Activated naive CD8-positive, alpha-beta T cell treated with anti-CD3 and anti-CD28 coated beads, Interleukin-2, amount 50 U/mL, for 24 hours (primary cell): ENCODE data around the gene TMCC1.

Source experiments
- ATAC-seq: fragments of 150-1000 bp; cut with Tn5 transposase; one replicate; pipeline ENCODE4 v1.10.0; 2021
- DNase-seq: peaks from one replicate; pipeline ENCODE4 v3.0.0; 2021
- H3K27ac Mint-ChIP-seq: one replicate; pipeline ENCODE4 v1.8.0; 2021; ENCODE audit warnings: mild to moderate bottlenecking, mixed read lengths
- H3K27me3 Mint-ChIP-seq: one replicate; pipeline ENCODE4 v1.8.0; 2021; ENCODE audit warnings: mixed read lengths
- H3K36me3 Mint-ChIP-seq: one replicate; pipeline ENCODE4 v1.8.0; 2021; ENCODE audit warnings: low read depth, mixed read lengths
- H3K4me1 Mint-ChIP-seq: one replicate; pipeline ENCODE4 v1.8.0; 2021; ENCODE audit warnings: mixed read lengths
- H3K4me3 Mint-ChIP-seq: one replicate; pipeline ENCODE4 v1.8.0; 2021; ENCODE audit warnings: mild to moderate bottlenecking, moderate library complexity, mixed read lengths
- H3K9me3 Mint-ChIP-seq: one replicate; pipeline ENCODE4 v1.8.0; 2021; ENCODE audit warnings: mixed read lengths

Gene TMCC1

DNA sequence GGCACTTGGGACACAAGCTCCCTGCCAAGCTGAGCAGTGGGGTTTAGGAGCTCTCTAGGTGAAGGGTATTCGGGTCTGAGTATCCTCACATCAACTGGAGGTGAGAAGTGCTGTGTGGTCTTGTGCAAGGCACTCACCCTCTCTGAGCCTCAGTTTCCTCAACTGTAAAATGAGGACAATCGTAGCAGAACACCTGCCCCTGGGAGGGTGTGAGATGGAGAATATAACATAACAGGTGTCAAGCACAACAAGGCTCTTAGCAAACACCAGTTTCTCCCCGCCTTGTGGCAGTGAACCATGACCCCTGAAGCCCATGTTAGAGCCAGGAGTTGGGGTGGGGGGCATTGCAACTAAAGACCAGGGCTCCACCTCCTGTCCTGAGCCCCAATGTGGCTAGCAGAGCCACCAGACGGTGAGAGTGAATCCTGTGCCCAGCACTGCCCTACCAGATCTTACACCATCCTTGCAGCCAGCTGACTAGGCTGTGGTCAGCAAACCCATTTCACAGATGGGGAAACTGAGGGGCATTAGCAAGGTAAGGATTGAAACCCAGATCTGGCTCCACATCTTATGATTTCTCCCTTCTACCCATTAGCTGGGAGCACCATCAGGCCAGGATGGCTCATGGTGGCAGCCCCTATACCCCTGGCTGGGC, 284.4 kb downstream of the TMCC1 start:
- Mint-ChIP-seq H3K36me3 (no peaks in the 10 kb centered on the region), H3K4me3 (no peak overlapping the region), H3K4me1 (peaks cover 9% of the 10 kb centered on the region), H3K9me3 (no peaks in the 10 kb centered on the region), H3K27me3 (peaks cover 33% of the 10 kb centered on the region), H3K27ac (no peak overlapping the region)
- no peak for ATAC-seq
- no peak for DNase-seq

DNA sequence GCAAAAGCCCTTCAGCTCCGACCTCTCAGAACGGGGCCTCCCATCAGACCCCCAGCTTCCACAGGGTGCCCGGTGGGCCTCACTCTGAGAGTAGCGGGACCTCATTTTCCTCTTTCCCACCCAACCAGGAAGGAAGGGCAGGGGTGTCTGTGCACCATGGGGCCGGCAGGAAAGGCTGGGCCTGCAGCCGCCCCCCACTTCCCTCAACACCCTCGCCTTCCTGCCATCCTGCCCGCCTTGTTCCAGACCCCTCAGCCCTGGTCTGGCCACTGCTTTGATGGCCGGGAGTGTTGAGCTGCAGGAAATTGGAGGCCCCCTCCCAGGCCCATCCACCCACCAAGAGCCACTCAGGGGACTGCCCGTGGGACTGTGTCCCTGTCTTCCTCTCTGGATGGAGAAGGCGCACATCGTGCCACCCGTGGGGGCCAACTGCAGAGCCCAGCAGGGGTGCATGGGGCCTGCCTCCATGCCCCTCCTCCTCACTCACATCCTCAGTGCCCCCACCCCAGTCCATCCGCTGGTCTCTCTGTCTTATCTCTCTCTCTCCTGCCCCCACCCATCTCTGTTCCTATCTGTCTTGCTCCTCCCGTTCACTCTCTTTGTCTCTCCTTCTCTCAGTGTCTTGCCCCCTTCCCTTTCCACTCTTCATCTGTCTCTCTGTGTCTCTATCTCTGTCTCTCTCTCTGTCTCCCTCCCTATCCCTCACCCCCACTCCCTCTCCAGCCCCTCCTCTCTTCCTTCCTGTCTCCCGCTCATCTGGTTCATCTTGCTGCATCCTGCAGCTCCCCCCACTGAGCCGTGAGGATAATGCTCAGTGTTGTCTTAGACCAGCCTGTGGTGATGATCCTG, 285.2 kb downstream of the TMCC1 start:
- ATAC-seq (no peak), DNase-seq (no peak)
- H3K4me3 Mint-ChIP-seq = no peak overlapping the region
- H3K4me1 Mint-ChIP-seq = peaks cover 9% of the 10 kb centered on the region
- no peaks in the 10 kb centered on the region for H3K9me3 Mint-ChIP-seq
- H3K36me3 Mint-ChIP-seq = no peaks in the 10 kb centered on the region
- no peak overlapping the region for H3K27ac Mint-ChIP-seq
- H3K27me3 Mint-ChIP-seq = peaks cover 35% of the 10 kb centered on the region

GRCh38 chr3:129607391-129608068, 286.0 kb downstream of the TMCC1 start:
- Mint-ChIP-seq H3K36me3 (no peaks in the 10 kb centered on the region), H3K27ac (no peak overlapping the region), H3K9me3 (no peaks in the 10 kb centered on the region), H3K4me1 (peaks cover 9% of the 10 kb centered on the region), H3K27me3 (peaks cover 35% of the 10 kb centered on the region), H3K4me3 (peak overlapping the region; percentile 77)
- ATAC-seq (no peak), DNase-seq (no peak)

GRCh38 chr3:129606636-129607390, 286.7 kb downstream of the TMCC1 start, which contains the start of gene PLXND1:
Gene PLXND1, minus strand, starts transcription at chr3:129606676. Its CDS starts 37 bp downstream, at chr3:129606639.
- DNase-seq (peak; percentile 29), ATAC-seq (peak; percentile 37)
- Mint-ChIP-seq H3K9me3 (no peaks in the 10 kb centered on the region), H3K4me3 (peak within 1 kb of the TSS; percentile 84), H3K27me3 (peaks cover 38% of the 10 kb centered on the region), H3K4me1 (peaks cover 9% of the 10 kb centered on the region), H3K36me3 (no peaks in the 10 kb centered on the region), H3K27ac (peak within 1 kb of the TSS; percentile 72)

DNA sequence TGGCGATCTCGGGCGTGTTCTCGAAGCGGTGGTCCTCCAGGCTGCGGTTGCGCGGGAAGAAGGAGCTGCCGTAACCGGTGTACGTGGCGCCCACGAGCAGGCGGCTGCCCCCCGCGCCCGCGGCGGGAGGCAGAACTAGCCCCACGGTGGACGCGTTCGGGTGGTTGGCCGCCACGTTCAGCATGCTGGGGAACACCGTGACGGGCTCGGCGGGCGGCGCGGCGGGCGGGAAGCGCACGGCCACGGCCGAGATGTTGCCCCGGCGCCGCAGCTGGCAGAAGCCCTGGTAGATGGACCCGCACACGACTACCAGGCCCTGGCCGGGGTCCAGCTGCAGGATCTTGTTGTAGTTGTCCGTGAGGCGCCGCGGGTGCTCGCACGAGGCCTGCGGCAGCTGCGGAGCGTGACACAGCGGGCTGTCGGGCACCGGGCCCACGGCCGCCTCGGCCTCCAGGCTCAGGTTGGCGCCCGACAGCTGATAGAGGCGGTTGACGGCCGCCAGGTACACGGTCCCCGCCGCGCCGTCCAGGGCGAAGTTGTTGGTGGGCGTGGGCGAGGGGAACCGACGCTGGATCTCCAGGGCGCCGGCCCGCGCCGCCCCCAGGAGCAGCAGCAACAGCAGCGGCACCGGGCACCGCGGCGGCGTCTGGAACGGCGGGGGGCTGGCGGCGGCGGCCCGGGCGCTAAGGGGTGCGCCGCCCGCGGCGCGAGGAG, 287.4 kb downstream of the TMCC1 start:
- no peaks in the 10 kb centered on the region for H3K36me3 Mint-ChIP-seq
- no peaks in the 10 kb centered on the region for H3K9me3 Mint-ChIP-seq
- ATAC-seq = peak; percentile 15
- H3K4me3 Mint-ChIP-seq = peak overlapping the region; percentile 84
- peaks cover 9% of the 10 kb centered on the region for H3K4me1 Mint-ChIP-seq
- peak overlapping the region; percentile 72 for H3K27ac Mint-ChIP-seq
- peaks cover 38% of the 10 kb centered on the region for H3K27me3 Mint-ChIP-seq
- peak; percentile 17 for DNase-seq

GRCh38 chr3:129605203-129605921, 288.1 kb downstream of the TMCC1 start:
- Mint-ChIP-seq H3K27me3 (peaks cover 38% of the 10 kb centered on the region), H3K9me3 (no peaks in the 10 kb centered on the region), H3K4me1 (peaks cover 9% of the 10 kb centered on the region), H3K27ac (peak overlapping the region; percentile 72), H3K4me3 (peak overlapping the region; percentile 84), H3K36me3 (no peaks in the 10 kb centered on the region)
- ATAC-seq (peak; percentile 42), DNase-seq (peak; percentile 42)

DNA sequence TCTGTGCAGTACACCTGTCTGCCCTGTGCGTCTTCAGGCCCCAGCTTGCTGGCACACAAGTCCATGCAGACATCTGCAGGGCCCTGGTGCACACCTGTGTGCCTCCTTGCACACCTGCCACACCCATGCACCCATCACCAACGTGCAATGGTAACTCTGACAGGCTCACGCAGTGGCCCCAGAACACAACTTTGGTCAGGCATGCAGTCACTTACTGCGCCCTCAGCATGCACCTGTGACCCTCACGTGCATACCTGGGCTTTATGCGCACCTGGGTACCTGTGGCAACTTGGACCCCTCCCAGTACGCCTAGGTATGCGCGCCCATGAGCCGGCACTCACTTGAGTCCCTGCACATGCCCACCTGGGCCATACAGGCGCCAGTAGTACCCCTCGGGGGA, 288.7 kb downstream of the TMCC1 start:
- no peak overlapping the region for H3K4me3 Mint-ChIP-seq
- H3K4me1 Mint-ChIP-seq = peaks cover 9% of the 10 kb centered on the region

GRCh38 chr3:129603991-129604749, 289.3 kb downstream of the TMCC1 start:
- Mint-ChIP-seq H3K27ac (no peak overlapping the region), H3K4me1 (peaks cover 12% of the 10 kb centered on the region)

More for the DNA sequence above, 288.7 kb downstream of the TMCC1 start:
- Mint-ChIP-seq H3K36me3 (no peaks in the 10 kb centered on the region), H3K27me3 (peaks cover 38% of the 10 kb centered on the region), H3K9me3 (no peaks in the 10 kb centered on the region), H3K27ac (no peak overlapping the region)
- no peak for ATAC-seq
- no peak for DNase-seq

GRCh38 chr3:129603561-129603942, 290.0 kb downstream of the TMCC1 start:
- Mint-ChIP-seq H3K36me3 (no peaks in the 10 kb centered on the region), H3K4me1 (peaks cover 12% of the 10 kb centered on the region), H3K9me3 (no peaks in the 10 kb centered on the region), H3K4me3 (no peak overlapping the region), H3K27me3 (peaks cover 30% of the 10 kb centered on the region), H3K27ac (no peak overlapping the region)
- no peak for ATAC-seq
- no peak for DNase-seq

More at GRCh38 chr3:129603991-129604749, 289.3 kb downstream of the TMCC1 start:
- Mint-ChIP-seq H3K4me3 (no peak overlapping the region), H3K27me3 (peaks cover 34% of the 10 kb centered on the region), H3K9me3 (no peaks in the 10 kb centered on the region), H3K36me3 (no peaks in the 10 kb centered on the region)
- no peak for DNase-seq
- ATAC-seq = no peak

GRCh38 chr3:129602730-129603560, 290.6 kb downstream of the TMCC1 start:
- no peak for DNase-seq
- H3K36me3 Mint-ChIP-seq = no peaks in the 10 kb centered on the region
- no peak overlapping the region for H3K27ac Mint-ChIP-seq
- H3K4me1 Mint-ChIP-seq = peaks cover 12% of the 10 kb centered on the region
- H3K4me3 Mint-ChIP-seq = no peak overlapping the region
- H3K9me3 Mint-ChIP-seq = no peaks in the 10 kb centered on the region
- ATAC-seq = no peak
- H3K27me3 Mint-ChIP-seq = peaks cover 27% of the 10 kb centered on the region

GRCh38 chr3:129602309-129602708, 291.2 kb downstream of the TMCC1 start:
- Mint-ChIP-seq H3K4me1 (peaks cover 12% of the 10 kb centered on the region), H3K27me3 (peaks cover 23% of the 10 kb centered on the region), H3K36me3 (no peaks in the 10 kb centered on the region), H3K27ac (no peak overlapping the region), H3K9me3 (no peaks in the 10 kb centered on the region), H3K4me3 (no peak overlapping the region)
- DNase-seq (no peak), ATAC-seq (no peak)

GRCh38 chr3:129601713-129602112, 291.8 kb downstream of the TMCC1 start:
- Mint-ChIP-seq H3K27ac (no peak overlapping the region), H3K4me3 (no peak overlapping the region), H3K4me1 (peaks cover 8% of the 10 kb centered on the region)

More at GRCh38 chr3:129601713-129602112, 291.8 kb downstream of the TMCC1 start:
- DNase-seq = no peak
- no peaks in the 10 kb centered on the region for H3K9me3 Mint-ChIP-seq
- ATAC-seq = no peak
- H3K36me3 Mint-ChIP-seq = no peaks in the 10 kb centered on the region
- peaks cover 18% of the 10 kb centered on the region for H3K27me3 Mint-ChIP-seq
